Panc1 (cell line): ENCODE results near the gene PTEN. TPM values are rescaled to one million over a fixed set of nuclear protein-coding genes. Genes with fewer than 3 reads are reported as not detected.

Source experiments
- ATAC-seq: fragments of 200-7000 bp; cut with Tn5 transposase; 2 replicates; pipeline ENCODE4 v1.9.1; 2020; ENCODE audit warnings: mild to moderate bottlenecking, moderate library complexity
- Bru-seq: library from RNA; stranded (reverse); fragments of 400-500 nt; gene quantifications from one replicate; lab custom pipeline; 2021; lab: Mats Ljungman, UMichigan
- BruChase-seq, 2 experiments: library from RNA; stranded (reverse); fragments of 400-500 nt; gene quantifications; one replicate each; lab custom pipeline; 2021; lab: Mats Ljungman, UMichigan
- BruUV-seq: library from RNA; stranded (reverse); fragments of 400-500 nt; replicated peaks from 2 replicates; lab custom pipeline; 2021; lab: Mats Ljungman, UMichigan
- CTCF ChIA-PET: fragments of 300-600 bp; sonication (Branson Sonifier 250); formaldehyde crosslinking; loops from one replicate; lab custom pipeline; 2022; ENCODE audit warnings: antibody characterized with exemption; lab: Charles Lee
- POLR2A ChIA-PET: fragments of 300-600 bp; sonication (Branson Sonifier 250); formaldehyde crosslinking; loops from one replicate; lab custom pipeline; 2022; ENCODE audit warnings: antibody characterized with exemption; lab: Charles Lee
- DNase-seq: peaks from one replicate; pipeline ENCODE4 v3.0.0-alpha.2; 2010; ENCODE audit warnings: low read depth, low spot score
- H3K27ac ChIP-seq: 2 replicates; pipeline ENCODE4 v1.5.1; 2011; ENCODE audit warnings: mild to moderate bottlenecking, low read length, inconsistent platforms
- H3K27me3 ChIP-seq: fragments of 200-500 bp; sonication (Bioruptor generic); 2 replicates; pipeline ENCODE4 v1.6.0; 2014; ENCODE audit warnings: low read length, inconsistent platforms; ENCODE audit not compliant: control insufficient read depth, insufficient read depth
- H3K36me3 ChIP-seq: fragments of 200-500 bp; sonication (Bioruptor generic); 2 replicates; pipeline ENCODE4 v1.5.1; 2014; ENCODE audit warnings: inconsistent platforms, mild to moderate bottlenecking, low read length, moderate library complexity; ENCODE audit not compliant: control insufficient read depth, insufficient read depth
- H3K4me1 ChIP-seq: 2 replicates; pipeline ENCODE4 v1.5.1; 2011; ENCODE audit warnings: inconsistent platforms, mild to moderate bottlenecking, low read length, moderate library complexity; ENCODE audit not compliant: control insufficient read depth, insufficient read depth
- H3K4me3 ChIP-seq, 2 experiments: 2 replicates each; pipeline ENCODE4 v1.5.1; 2011 to 2012; ENCODE audit warnings: low read depth in 2 of 2, low read length in 2 of 2, mild to moderate bottlenecking in 2 of 2, inconsistent platforms in 1 of 2, moderate library complexity in 1 of 2
- H3K9me3 ChIP-seq: fragments of 200-500 bp; sonication (Bioruptor generic); 2 replicates; pipeline ENCODE4 v1.5.1; 2014; ENCODE audit warnings: low read depth, mild to moderate bottlenecking, inconsistent platforms, low read length, moderate library complexity; ENCODE audit not compliant: control insufficient read depth, insufficient read depth
- CTCF ChIP-seq: fragments of 450-650 bp; IDR thresholded peaks from 2 replicates; pipeline ENCODE4 v1.5.1; 2017; ENCODE audit warnings: mild to moderate bottlenecking
- POLR2AphosphoS5 ChIP-seq: IDR thresholded peaks from 2 replicates; pipeline ENCODE4 v1.6.1; 2012; ENCODE audit warnings: mild to moderate bottlenecking, low read depth, low read length, moderate library complexity
- SIN3A ChIP-seq: IDR thresholded peaks from 2 replicates; pipeline ENCODE4 v1.6.1; 2012; ENCODE audit warnings: low read depth, mild to moderate bottlenecking, low read length, moderate library complexity, borderline replicate concordance; ENCODE audit not compliant: insufficient read depth
- TCF7L2 ChIP-seq: IDR thresholded peaks from 2 replicates; pipeline ENCODE4 v1.6.1; 2011; ENCODE audit warnings: mild to moderate bottlenecking, low read depth, low read length, inconsistent platforms
- in situ Hi-C: cut with HindIII; loops from 2 replicates; pipeline ENCODE4 v1.10.0; 2016; ENCODE audit warnings: low sequenced_read_pairs, low pct_unique_long_range_greater_than_20kb
- intact Hi-C: fragments of 100-400 bp; cut with micrococcal nuclease; formaldehyde crosslinking; loops from one replicate; pipeline ENCODE4 v1.10.0; 2022; ENCODE audit not compliant: unreplicated experiment
- long read RNA-seq: library from polyadenylated mRNA; unstranded; transcript quantifications from one replicate; pipeline ENCODE4 v2.0.0, GENCODE V29; 2021; ENCODE audit not compliant: unreplicated experiment
- polyA plus RNA-seq: library from polyadenylated mRNA; unstranded; fragments of >200 nt; gene quantifications from one replicate; pipeline ENCODE4 v1.2.1, GENCODE V29; 2012; ENCODE audit warnings: missing spikeins; ENCODE audit not compliant: insufficient read length
- total RNA-seq: library from RNA; stranded (reverse); gene quantifications from one replicate; pipeline ENCODE4 v1.2.1, GENCODE V29; 2021; ENCODE audit not compliant: unreplicated experiment
- TF ChIP-seq, protein P1 (sequence below), 2 experiments: IDR thresholded peaks; 2 replicates each; pipeline ENCODE4 v1.6.1; 2011 to 2012; ENCODE audit warnings: low read depth in 2 of 2, control low read depth in 1 of 2, low read length in 1 of 2, mild to moderate bottlenecking in 1 of 2, moderate library complexity in 1 of 2; ENCODE audit not compliant: insufficient read depth in 1 of 2

PTEN gene
- total RNA-seq (88.9 TPM), Bru-seq, nascent RNA (percentile 97 among the genes with signal in this experiment), BruChase-seq, experiment 1, labeled RNA remaining after a 2-hour chase (percentile 94 among the genes with signal in this experiment), BruChase-seq, experiment 2, labeled RNA remaining after a 6-hour chase (percentile 94 among the genes with signal in this experiment)
- polyA plus RNA-seq, result 30.9 TPM
- long read RNA-seq, full-length matches to known transcripts, result 246 of 297 reads
- long read RNA-seq, partial matches to known transcripts, result 13 of 297 reads
- long read RNA-seq, other reads (novel, unspliced or antisense), result 38 of 297 reads

DNA sequence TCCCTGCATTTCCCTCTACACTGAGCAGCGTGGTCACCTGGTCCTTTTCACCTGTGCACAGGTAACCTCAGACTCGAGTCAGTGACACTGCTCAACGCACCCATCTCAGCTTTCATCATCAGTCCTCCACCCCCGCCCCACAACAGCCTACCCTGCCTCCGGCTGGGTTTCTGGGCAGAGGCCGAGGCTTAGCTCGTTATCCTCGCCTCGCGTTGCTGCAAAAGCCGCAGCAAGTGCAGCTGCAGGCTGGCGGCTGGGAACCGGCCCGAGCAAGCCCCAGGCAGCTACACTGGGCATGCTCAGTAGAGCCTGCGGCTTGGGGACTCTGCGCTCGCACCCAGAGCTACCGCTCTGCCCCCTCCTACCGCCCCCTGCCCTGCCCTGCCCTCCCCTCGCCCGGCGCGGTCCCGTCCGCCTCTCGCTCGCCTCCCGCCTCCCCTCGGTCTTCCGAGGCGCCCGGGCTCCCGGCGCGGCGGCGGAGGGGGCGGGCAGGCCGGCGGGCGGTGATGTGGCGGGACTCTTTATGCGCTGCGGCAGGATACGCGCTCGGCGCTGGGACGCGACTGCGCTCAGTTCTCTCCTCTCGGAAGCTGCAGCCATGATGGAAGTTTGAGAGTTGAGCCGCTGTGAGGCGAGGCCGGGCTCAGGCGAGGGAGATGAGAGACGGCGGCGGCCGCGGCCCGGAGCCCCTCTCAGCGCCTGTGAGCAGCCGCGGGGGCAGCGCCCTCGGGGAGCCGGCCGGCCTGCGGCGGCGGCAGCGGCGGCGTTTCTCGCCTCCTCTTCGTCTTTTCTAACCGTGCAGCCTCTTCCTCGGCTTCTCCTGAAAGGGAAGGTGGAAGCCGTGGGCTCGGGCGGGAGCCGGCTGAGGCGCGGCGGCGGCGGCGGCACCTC lies at the start of gene PTEN, which contains the start of gene KLLN:
PTEN (plus strand) TSS at position 573 of the 891 bp plus-strand sequence. CDS start 845 bp downstream, outside the sequence.
KLLN (minus strand) TSS at position 481 of the 891 bp plus-strand sequence. CDS start 1,046 bp downstream, outside the sequence.
- POLR2A ChIA-PET, result interaction anchor here (0.6 to 0.9 kb wide), 3 partner anchors 20 to 719 kb away, joined by 3 to 6 read pairs (median 3); no protein-coding TSS in a partner anchor
- in situ Hi-C loops, result no loop called here
- ATAC-seq, result peak; percentile 82

More for the DNA sequence above, at the start of gene PTEN, which contains the start of gene KLLN:
- Histone ChIP-seq H3K27ac (peak within 1 kb of the TSS; percentile 93), H3K9me3 (no peaks in the 10 kb centered on the region), H3K4me1 (peaks cover 22% of the 10 kb centered on the region), H3K4me3 (peak within 1 kb of the TSS; percentile 67 to 97), H3K36me3 (peaks cover 5% of the 10 kb centered on the region), H3K27me3 (no peaks in the 10 kb centered on the region)
- BruUV-seq, result no TSS peak
- intact Hi-C loops, result loop anchor here (2.0 kb wide), 1 partner anchor 252 kb away; no protein-coding TSS in a partner anchor
- CTCF ChIA-PET, result interaction anchor here (1.6 kb wide), 1 partner anchor 13 kb away, joined by 6 read pairs; no protein-coding TSS in a partner anchor
- no peak for DNase-seq
- TF ChIP-seq POLR2AphosphoS5 (peak; percentile 93), CTCF (no peak), TCF7L2 (peak; percentile 46; the same call in 1 of the 2 replicates), SIN3A (peak; percentile 85)
- TF ChIP-seq, protein P1, sequence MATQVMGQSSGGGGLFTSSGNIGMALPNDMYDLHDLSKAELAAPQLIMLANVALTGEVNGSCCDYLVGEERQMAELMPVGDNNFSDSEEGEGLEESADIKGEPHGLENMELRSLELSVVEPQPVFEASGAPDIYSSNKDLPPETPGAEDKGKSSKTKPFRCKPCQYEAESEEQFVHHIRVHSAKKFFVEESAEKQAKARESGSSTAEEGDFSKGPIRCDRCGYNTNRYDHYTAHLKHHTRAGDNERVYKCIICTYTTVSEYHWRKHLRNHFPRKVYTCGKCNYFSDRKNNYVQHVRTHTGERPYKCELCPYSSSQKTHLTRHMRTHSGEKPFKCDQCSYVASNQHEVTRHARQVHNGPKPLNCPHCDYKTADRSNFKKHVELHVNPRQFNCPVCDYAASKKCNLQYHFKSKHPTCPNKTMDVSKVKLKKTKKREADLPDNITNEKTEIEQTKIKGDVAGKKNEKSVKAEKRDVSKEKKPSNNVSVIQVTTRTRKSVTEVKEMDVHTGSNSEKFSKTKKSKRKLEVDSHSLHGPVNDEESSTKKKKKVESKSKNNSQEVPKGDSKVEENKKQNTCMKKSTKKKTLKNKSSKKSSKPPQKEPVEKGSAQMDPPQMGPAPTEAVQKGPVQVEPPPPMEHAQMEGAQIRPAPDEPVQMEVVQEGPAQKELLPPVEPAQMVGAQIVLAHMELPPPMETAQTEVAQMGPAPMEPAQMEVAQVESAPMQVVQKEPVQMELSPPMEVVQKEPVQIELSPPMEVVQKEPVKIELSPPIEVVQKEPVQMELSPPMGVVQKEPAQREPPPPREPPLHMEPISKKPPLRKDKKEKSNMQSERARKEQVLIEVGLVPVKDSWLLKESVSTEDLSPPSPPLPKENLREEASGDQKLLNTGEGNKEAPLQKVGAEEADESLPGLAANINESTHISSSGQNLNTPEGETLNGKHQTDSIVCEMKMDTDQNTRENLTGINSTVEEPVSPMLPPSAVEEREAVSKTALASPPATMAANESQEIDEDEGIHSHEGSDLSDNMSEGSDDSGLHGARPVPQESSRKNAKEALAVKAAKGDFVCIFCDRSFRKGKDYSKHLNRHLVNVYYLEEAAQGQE (IDR thresholded peaks at IDR 0.05; ENCODE audit: insufficient read depth in 1 of 2, low read depth in 2 of 2, low read length in 1 of 2), result no peak
